PC-3 (cell line): ENCODE data around the gene LYZ. TPM values are rescaled to one million over a fixed set of nuclear protein-coding genes. Genes with fewer than 3 reads are reported as not detected.

ENCODE experiments used
- ATAC-seq: fragments of 200-7000 bp; cut with Tn5 transposase; 2 replicates; pipeline ENCODE4 v1.9.1; 2020; ENCODE audit warnings: mild to moderate bottlenecking, moderate library complexity
- BruUV-seq: library from RNA; stranded (reverse); fragments of 400-500 nt; replicated peaks from 2 replicates; lab custom pipeline; 2021; lab: Mats Ljungman, UMichigan
- CTCF ChIA-PET: fragments of 300-600 bp; sonication (Branson Sonifier 250); formaldehyde crosslinking; loops from one replicate; lab custom pipeline; 2022; ENCODE audit warnings: antibody characterized with exemption; lab: Charles Lee
- POLR2A ChIA-PET: fragments of 300-600 bp; sonication (Branson Sonifier 250); formaldehyde crosslinking; loops from one replicate; lab custom pipeline; 2022; ENCODE audit warnings: antibody characterized with exemption; ENCODE audit not compliant: unreplicated experiment; lab: Charles Lee
- DNase-seq: peaks from one replicate; pipeline ENCODE4 v3.0.0-alpha.2; 2015
- H2AFZ ChIP-seq: fragments of 300-600 bp; sonication (generic); 2 replicates; pipeline ENCODE4 v1.6.0; 2016; ENCODE audit warnings: antibody characterized with exemption, low read length
- H3F3A ChIP-seq: fragments of 300-600 bp; sonication (generic); one replicate; pipeline ENCODE4 v1.6.0; 2017; ENCODE audit warnings: antibody characterized with exemption, low read length, control low read depth, mild to moderate bottlenecking; ENCODE audit not compliant: unreplicated experiment
- H3K27ac ChIP-seq: fragments of 300-600 bp; sonication (generic); 2 replicates; pipeline ENCODE4 v1.5.1; 2016; ENCODE audit warnings: mild to moderate bottlenecking, low read length
- H3K27me3 ChIP-seq: fragments of 300-600 bp; sonication (generic); 2 replicates; pipeline ENCODE4 v1.6.1; 2016; ENCODE audit warnings: low read length, mixed read lengths
- H3K36me3 ChIP-seq: fragments of 300-600 bp; sonication (generic); 2 replicates; pipeline ENCODE4 v1.6.1; 2016; ENCODE audit warnings: low read depth, mixed run types, low read length, mixed read lengths
- H3K4me1 ChIP-seq: fragments of 300-600 bp; sonication (generic); 2 replicates; pipeline ENCODE4 v1.5.1; 2016; ENCODE audit warnings: low read length; ENCODE audit not compliant: insufficient read depth
- H3K4me2 ChIP-seq: fragments of 300-600 bp; sonication (generic); 2 replicates; pipeline ENCODE4 v1.6.0; 2016; ENCODE audit warnings: low read length
- H3K4me3 ChIP-seq: fragments of 300-600 bp; sonication (generic); 2 replicates; pipeline ENCODE4 v1.5.1; 2016; ENCODE audit warnings: mild to moderate bottlenecking, low read length, mixed read lengths
- H3K79me2 ChIP-seq: fragments of 300-600 bp; sonication (generic); 2 replicates; pipeline ENCODE4 v1.6.1; 2017; ENCODE audit warnings: low read length, mixed read lengths
- H3K9ac ChIP-seq: fragments of 300-600 bp; sonication (generic); 2 replicates; pipeline ENCODE4 v1.6.0; 2016; ENCODE audit warnings: mild to moderate bottlenecking, low read length
- H3K9me2 ChIP-seq: fragments of 300-600 bp; sonication (generic); replicated peaks from 2 replicates; pipeline ENCODE4 v1.6.1; 2016; ENCODE audit warnings: mixed run types, low read length, mixed read lengths
- H3K9me3 ChIP-seq: fragments of 300-600 bp; sonication (generic); 2 replicates; pipeline ENCODE4 v1.6.1; 2016; ENCODE audit warnings: low read length, mixed read lengths
- H4K20me1 ChIP-seq: fragments of 300-600 bp; sonication (generic); 2 replicates; pipeline ENCODE4 v1.6.1; 2016; ENCODE audit warnings: low read length, mixed read lengths
- CTCF ChIP-seq: fragments of 300-600 bp; sonication (generic); conservative IDR thresholded peaks from 2 replicates; pipeline ENCODE4 v1.5.1; 2017; ENCODE audit warnings: antibody characterized with exemption, low read depth, mild to moderate bottlenecking, low read length
- EZH2 ChIP-seq: fragments of 300-600 bp; sonication (generic); IDR thresholded peaks from one replicate; pipeline ENCODE4 v1.6.1; 2017; ENCODE audit warnings: antibody characterized with exemption, mild to moderate bottlenecking, low read length; ENCODE audit not compliant: unreplicated experiment
- EZH2phosphoT487 ChIP-seq: fragments of 300-600 bp; sonication (generic); IDR thresholded peaks from 2 replicates; pipeline ENCODE4 v1.6.1; 2018; ENCODE audit warnings: mild to moderate bottlenecking, antibody characterized with exemption, low read length, borderline replicate concordance
- intact Hi-C: fragments of 100-400 bp; cut with micrococcal nuclease; formaldehyde crosslinking; loops from 2 replicates; pipeline ENCODE4 v1.9.0; 2023
- total RNA-seq: library from RNA; depleted of rRNA; stranded (reverse); fragments of >200 nt; gene quantifications from 2 replicates; pipeline ENCODE4 v1.2.3, GENCODE V29; 2014

LYZ gene
- total RNA-seq, 1 experiment from 2014 or later: not detected

GRCh38 chr12:69343357-69343756 lies 4.8 kb upstream of the LYZ start:
- intact Hi-C loops: no loop called here
- no TSS peak for BruUV-seq
- Histone ChIP-seq H3K9ac (no peak overlapping the region), H3K4me2 (no peak overlapping the region), H3K27ac (no peak overlapping the region), H4K20me1 (no peaks in the 10 kb centered on the region), H3K4me1 (no peaks in the 10 kb centered on the region), H3K79me2 (no peaks in the 10 kb centered on the region), H3K4me3 (no peak overlapping the region), H3K36me3 (no peaks in the 10 kb centered on the region), H3K9me2 (no peaks in the 10 kb centered on the region), H3F3A (no peaks in the 10 kb centered on the region), H2AFZ (no peak overlapping the region), H3K27me3 (no peaks in the 10 kb centered on the region), H3K9me3 (no peaks in the 10 kb centered on the region)
- TF ChIP-seq EZH2 (no peak), EZH2phosphoT487 (no peak), CTCF (no peak)
- no peak for DNase-seq
- ATAC-seq: no peak
- ChIA-PET POLR2A (interaction anchor here (0.6 kb wide), 1 partner anchor 59 kb away, joined by 3 read pairs; no protein-coding TSS in a partner anchor), CTCF (interaction anchor here (0.6 kb wide), 2 partner anchors 51 to 69 kb away, joined by 3 to 6 read pairs; no protein-coding TSS in a partner anchor)

GRCh38 chr12:69343885-69344612 lies 4.1 kb upstream of the LYZ start:
- H3K27ac ChIP-seq: no peak overlapping the region
- POLR2A ChIA-PET: interaction anchor here (0.6 kb wide), 1 partner anchor 60 kb away, joined by 3 read pairs; no protein-coding TSS in a partner anchor
- intact Hi-C loops: no loop called here

More at GRCh38 chr12:69343885-69344612, 4.1 kb upstream of the LYZ start:
- no peaks in the 10 kb centered on the region for H3K4me1 ChIP-seq
- no peaks in the 10 kb centered on the region for H3K27me3 ChIP-seq
- H3K9me2 ChIP-seq: no peaks in the 10 kb centered on the region
- no peak overlapping the region for H2AFZ ChIP-seq
- no peaks in the 10 kb centered on the region for H3K79me2 ChIP-seq
- CTCF ChIA-PET: interaction anchor here (0.6 kb wide), 2 partner anchors 51 to 70 kb away, joined by 3 to 6 read pairs; no protein-coding TSS in a partner anchor
- no peak overlapping the region for H3K4me3 ChIP-seq
- H3K9me3 ChIP-seq: no peaks in the 10 kb centered on the region
- H3F3A ChIP-seq: no peaks in the 10 kb centered on the region
- H3K36me3 ChIP-seq: no peaks in the 10 kb centered on the region
- no peaks in the 10 kb centered on the region for H4K20me1 ChIP-seq
- TF ChIP-seq EZH2 (no peak), CTCF (no peak), EZH2phosphoT487 (no peak)
- H3K4me2 ChIP-seq: no peak overlapping the region
- no peak overlapping the region for H3K9ac ChIP-seq
- DNase-seq (no peak), ATAC-seq (no peak)
- no TSS peak for BruUV-seq
